COR-L47 (cell line): ENCODE measurements around the gene GLS.
"Not testable (repeated sequence)": the region's sequence is repeated elsewhere in the genome, so short reads cannot be mapped to it uniquely, and the experiment has no call there.

ENCODE experiments used
- DNase-seq: peaks from one replicate; lab custom pipeline; 2025; lab: John Stamatoyannopoulos, UW

The GLS gene

DNA sequence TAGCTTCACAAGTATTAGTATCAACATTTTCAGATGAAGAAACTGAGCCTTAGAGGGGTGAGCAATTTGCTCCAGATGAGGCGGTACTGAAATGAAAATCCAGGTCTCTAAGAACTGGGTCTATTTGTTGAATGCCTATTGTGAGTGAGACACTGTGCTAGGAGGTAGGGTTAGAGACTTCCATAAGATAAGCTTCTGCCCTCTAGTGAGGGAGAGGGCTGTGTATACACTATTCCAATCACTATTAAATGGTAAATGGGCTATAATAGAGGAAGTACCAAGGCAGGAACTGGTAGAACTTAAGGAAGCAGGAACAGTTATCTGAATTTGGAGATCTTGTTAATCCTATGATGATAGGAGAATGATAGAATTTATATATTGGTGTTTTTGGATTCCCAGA, 23.6 kb upstream of the GLS start:
- no peak for DNase-seq

DNA sequence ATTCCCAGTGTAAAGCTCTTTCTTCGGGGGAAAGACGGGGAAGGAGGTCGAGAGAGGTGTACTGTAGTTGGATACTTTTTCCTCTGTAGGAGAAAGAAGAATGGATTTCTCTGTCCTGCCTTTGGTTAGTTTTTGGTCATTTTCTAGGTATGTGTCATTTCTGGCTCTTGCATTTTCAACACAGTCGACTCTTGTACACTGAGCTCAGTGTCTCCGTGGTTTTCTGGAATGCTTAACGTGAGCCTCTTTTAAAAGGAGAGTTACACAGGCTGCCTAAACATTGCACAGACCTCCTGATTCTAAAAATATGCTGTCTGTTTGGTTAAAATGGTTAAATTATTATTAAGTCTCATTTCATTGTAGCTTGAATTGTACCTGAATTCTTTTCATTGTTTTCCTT, 21.8 kb upstream of the GLS start:
- no peak for DNase-seq

DNA sequence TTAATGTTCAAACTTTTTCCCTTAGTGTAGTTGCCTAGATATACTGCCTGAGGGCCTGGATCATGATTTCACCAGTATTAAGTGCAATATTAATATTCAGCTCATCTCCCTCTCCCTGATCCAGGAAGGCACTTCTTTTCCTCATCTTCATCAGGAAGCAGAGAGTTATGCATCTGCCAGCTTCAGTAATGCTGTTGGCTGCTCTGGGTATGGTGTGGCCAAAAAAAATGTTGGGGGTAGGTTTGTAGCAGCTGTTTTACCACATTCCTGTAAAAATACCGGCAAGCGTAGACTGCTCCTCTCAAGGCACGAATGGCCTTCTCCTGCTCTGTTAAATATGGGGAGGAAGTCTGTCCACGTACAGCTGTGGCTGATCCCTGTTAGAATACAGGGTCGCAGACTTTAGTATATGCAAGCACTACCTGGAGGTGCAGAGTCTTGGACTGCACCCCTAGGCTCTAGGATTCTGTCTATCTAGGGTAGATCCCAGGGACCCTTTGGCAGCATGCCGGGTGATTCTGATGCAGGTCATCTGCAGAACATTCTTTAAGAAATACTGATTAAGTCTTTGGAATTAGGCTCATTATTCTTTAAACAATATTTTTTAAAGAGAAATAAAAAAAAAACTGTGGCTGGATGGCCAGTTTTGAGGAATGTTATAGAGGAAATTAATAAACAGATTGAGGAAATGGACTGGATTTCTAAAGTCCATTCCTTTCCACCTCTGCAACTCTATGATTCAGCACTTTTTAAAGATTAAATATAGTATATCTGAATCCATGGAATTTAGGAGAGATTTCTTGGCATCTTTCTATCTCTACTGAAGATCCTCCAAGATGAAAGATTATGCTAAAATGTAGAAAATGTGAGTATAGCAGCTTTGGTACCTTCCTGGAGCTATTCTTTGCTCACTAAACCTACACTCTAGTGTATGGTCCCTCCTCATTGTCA, 21.0 kb upstream of the GLS start:
- no peak for DNase-seq

DNA sequence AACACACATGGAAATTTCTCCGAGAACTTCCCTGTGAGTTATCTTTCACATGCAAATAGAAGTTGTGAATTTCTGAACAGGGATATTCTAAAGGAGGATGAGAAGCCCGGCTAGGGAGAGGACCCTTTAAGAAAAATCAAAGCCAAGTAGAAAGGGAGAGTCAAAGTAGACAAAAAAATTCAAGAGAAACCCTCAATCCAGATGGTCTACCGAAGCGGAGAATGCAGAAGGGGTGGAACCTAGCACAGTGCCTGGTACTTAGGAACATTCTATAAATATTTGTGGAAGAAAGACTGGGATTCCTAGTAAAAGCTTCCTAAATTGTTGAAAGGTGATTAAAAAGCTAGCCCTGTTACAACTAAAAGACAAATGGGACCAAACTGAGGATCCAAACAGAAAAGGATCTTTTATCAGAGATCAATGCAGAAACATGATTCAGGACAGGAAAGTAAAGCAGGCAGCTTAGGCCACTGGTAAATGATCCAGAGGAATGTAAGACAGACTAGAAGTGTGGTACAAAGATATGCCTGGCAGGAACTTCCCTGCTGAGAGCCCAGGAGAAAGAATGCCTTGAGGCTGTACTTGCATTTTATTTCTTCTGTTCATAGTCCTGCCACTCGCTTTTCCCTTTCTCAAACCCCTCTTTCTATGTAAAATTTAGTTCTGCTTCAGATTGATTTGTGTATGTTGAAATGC, 19.5 kb upstream of the GLS start:
- DNase-seq = no peak

DNA sequence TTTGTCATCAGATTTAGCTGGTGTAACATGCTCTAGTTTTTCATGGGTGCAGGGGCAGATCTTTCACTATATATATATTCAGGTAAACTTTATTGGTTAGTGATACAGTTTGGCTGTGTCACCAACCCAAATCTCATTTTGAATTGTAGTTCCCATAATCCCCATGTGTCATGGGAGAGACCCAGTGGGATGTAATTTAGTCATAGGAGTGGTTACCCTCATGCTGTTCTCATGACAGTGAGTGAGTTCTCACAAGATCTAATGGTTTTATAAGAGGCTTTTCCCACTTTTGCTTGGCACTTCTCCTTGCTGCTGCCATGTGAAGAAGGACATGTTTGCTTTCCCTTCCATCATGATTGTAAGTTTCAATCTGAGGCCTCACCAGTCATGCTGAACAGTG, 18.5 kb upstream of the GLS start:
- DNase-seq = not testable (repeated sequence)

DNA sequence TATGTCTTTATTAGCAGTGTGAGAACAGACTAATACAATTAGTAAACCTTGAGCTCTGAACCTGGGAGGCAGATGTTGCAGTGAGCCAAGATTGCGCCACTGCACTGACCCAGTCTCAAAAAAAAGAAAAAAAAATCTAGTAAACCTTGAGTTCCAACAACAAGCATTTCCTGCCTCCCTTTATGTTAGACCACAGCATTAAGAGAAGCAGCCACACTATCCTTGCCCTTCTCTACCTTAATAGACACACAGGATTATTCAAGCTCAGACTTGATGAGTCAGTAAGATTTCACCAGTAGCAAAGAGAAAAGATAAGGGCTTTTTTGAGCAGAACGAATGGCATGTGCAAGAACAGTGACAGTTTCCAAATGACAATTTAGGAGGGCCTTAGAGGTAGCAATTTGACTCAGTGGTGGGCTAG, 18.0 kb upstream of the GLS start:
- no peak for DNase-seq

DNA sequence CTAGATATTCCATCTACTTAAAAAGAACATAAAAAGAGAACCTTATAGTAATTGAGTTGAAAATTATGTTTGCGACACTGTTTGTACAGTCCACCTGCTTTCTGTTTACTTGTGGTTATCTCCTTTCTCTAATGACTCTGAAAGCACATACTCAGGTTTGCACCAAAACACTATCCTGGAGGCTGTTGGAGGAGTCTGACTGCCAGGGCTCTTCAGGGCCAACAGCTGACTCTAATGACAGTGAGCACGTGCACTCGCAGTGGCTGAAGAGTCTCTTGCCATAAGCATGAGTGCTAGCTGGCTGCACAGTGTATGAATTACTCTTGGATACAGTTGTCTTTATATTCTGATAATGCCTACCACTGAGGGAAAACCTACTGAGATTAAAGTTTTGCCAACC, 16.7 kb upstream of the GLS start:
- DNase-seq = peak; percentile 76

DNA sequence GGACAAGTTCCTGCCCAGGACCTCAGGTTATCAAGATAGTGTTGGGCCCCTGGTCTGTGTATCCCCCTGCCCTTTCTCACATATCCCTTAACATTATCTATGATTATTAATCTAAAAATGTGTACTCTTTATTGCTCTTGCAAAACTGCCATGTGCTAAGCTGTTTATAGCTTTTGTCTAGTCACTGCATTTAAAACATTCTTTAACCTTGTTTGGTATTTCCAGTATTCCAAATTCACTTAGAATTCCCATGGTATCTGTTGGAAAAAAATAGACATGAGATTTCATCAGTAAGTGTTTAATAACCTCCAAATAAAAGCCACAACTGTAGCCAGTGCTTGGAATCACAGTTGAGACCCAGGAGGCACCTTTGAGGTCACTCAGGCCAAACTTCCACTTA, 16.2 kb upstream of the GLS start:
- no peak for DNase-seq

DNA sequence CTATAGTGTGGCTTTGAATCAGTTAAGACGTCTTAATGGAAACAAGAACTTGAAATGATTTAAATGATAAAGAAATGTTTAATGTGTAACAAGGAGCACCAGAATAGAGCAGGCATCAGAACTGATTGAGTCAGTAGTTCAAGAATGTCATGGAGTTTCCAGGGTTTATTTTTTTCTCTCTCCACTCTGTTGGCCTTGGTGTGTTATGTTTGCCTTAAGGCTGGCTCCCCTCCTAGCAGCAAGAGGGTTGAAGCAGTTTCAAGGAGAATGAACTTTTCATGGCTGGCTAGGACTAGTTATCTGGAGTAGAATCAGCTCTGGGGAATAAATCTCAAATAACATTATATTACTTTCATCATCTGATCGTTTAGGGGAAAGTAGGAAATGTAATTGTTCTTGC, 13.4 kb upstream of the GLS start:
- DNase-seq = no peak

DNA sequence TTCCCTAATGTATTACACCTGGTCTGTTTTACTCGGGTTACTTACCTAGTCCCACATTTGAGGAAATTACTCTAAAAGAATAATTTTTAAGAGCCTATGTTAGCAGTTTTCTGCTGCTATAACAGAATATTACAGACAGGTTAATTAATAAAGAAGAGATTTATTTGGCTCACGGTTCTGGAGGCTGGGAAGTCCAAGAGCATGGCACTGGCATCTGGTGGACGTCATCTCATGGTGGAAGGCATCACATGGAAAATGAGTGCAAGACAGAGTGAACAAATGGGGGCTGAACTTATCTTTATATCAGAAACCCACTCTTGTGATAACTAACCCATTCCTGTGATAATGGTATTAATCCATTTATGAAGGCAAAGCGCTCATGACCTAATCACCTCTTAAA, 12.8 kb upstream of the GLS start:
- no peak for DNase-seq

DNA sequence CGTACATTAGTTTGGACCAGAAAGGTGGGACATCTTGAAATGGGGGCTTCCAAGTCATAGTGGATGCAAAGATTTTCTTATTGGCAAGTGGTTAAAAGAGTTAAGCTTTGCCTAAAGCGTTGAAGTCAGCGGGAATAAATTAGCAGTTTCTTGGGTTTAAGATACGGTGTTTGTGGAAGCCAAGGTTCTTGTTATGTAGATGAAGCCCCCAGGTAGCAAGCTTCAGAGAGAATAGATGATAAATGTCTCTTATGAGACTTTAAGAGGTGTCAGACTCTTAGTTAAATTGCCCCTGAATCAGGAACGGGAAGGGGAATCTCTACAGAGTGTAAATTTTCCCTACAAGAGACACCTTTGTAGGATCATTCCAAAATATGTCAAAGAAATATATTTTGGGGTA, 10.9 kb upstream of the GLS start:
- no peak for DNase-seq

DNA sequence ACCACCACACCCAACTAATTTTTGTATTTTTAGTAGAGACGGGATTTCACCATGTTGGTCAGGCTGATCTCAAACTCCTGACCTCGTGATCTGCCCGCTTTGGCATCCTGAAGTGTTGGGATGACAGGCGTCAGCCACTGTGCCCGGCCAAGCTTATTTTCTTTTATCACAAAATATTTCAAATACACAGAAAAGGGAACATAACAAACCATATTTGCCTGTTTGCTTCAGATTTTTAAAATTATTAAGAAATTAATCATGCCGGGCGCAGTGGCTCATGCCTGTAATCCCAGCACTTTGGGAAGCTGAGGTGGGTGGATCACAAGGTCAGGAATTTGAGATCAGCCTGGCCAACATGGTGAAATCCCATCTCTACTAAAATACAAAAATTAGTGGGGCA, 7.2 kb upstream of the GLS start:
- not testable (repeated sequence) for DNase-seq

DNA sequence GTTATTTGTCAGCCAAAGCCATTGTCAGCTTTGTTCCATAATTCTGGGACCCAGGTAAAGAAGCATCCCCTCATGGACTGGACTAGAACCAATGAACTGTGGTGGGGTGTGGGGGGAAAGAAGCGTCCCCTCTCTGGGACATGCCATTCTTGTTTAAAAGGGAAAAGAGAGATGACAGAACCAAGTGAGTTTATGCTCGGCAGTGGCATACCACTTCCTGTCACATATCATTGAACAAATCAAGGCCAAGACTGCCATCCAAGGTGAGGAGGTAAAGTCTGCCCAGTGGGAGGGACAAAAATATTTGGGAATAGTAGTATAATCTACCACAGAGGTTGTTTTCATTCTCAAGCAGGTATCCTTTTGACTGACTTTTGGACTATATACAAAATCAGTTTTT, 4.7 kb upstream of the GLS start:
- DNase-seq = no peak

DNA sequence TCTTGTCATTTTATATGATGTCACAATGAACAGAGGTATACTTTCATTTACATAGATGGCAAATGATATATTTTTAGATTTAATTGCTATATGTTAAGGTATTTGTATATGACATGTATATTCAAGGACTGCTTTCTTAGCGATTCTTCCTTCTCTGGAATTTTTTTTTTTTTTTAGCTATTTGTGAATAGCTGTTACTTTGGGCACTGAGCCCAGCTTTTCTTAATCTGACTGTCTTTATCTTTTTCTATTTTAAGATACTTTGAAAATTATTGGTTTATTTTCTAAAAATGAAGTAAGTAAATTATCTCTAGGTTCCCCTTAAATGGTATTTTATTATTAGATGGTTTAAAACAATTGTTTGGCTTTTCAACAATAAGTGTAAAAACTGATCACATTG, 4.0 kb upstream of the GLS start:
- no peak for DNase-seq

DNA sequence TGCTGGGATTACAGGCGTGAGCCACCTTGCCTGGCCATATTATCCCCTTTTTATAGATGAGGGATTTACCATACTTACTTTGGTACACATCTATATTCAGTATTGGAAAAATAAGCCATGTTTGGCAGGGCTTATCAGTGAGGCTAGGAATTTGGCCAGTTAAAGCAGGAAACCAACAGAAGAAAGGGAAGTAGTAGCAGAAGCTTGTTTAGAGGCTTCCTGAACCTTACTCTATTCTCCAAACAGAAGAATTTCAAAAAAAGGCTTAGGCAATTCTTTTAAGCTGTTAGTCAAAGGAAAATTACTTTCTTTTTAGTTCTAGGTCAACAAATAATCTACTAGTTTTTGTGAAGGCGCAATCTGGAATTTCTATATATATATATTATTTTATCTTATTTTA, 3.2 kb upstream of the GLS start:
- no peak for DNase-seq

DNA sequence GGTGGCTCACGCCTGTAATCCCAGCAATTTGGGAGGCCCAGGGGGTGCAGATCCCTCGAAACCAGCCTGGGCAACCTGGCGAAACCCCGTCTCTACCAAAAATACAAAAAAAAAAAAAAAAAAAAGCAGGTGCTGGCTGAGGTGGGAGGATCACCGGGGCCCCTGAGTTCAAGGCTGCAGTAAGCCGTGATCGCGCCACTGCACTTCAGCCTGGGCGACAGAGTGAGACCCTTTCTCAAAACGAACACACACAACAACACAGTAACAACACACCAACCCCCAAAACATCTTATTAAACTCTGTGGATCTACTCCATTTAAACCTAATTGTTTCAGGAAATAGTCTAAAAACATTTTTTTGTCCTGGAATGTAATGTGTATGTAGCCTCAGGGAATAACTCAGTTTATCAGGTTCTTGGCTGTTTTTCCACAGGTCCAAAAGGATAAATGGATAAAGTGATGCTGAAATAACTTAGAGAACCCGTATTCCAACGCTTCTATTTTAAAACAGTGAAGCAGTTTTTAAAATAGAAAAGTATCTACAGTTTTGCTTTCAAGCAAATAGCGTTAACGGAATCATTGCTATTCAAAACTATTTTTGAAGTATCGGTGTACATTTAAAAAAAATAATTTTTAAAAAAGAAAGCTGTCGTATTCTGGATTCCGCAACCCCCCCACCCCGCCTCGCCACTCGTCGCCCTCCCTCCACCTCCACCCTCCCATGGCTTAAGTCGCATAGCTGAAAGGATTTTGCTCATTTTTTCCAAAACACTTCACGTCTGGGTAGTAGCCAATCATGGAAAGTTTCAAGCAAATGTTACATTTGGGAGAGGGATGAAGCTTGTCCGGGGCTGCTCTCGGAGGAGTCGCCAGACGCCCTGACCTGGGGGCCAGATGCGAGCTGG, 895 bp upstream of the GLS start:
- DNase-seq = no peak

DNA sequence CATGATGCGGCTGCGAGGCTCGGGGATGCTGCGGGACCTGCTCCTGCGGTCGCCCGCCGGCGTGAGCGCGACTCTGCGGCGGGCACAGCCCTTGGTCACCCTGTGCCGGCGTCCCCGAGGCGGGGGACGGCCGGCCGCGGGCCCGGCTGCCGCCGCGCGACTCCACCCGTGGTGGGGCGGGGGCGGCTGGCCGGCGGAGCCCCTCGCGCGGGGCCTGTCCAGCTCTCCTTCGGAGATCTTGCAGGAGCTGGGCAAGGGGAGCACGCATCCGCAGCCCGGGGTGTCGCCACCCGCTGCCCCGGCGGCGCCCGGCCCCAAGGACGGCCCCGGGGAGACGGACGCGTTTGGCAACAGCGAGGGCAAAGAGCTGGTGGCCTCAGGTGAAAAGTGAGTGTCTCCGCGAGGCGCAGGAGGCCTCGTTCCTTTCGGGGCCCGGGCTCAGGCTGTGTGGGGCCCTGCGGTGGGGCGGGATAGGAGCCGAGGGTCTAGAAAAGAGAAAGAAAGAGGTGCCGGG, 520 bp downstream of the GLS start:
- DNase-seq = no peak

DNA sequence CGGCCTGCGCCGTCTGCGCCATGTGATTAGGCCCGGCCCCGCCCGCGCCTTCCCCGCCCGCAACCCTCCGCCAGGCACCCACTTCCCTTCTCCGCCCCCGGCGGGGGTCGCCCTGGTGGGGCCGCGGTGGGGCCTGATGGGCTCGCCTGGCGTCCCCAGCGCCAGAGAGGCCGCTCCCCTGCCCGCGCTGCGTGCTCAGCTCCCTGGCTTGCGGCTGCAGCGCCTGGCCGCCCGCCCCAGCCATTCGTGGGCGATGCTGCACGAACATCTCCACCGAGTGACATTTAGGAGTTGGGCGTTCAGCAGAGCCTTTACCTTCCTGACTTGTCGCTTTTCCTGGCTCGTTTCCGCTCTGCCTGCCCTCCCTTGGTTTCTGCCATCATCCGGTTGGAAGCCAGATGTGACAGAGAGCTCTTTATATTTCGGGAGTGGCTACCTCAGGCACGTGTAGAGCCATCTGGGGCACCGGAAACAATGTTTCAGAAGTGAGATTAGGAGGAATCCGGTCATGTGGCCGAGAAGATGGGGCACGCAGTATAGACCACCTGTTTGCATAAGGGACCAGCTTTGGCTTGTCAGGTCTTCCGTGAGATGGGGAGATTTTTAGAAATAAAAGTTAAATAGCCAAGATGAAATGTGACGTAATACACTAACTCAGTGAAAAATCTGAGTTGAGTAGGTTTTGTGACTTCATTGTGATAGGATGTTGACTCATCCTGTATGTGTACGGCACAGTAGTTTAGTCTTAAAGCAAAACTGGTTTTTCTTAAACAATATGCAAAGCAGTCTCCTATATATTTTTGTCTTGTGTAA, 1.2 kb downstream of the GLS start:
- peak; percentile 75 for DNase-seq

DNA sequence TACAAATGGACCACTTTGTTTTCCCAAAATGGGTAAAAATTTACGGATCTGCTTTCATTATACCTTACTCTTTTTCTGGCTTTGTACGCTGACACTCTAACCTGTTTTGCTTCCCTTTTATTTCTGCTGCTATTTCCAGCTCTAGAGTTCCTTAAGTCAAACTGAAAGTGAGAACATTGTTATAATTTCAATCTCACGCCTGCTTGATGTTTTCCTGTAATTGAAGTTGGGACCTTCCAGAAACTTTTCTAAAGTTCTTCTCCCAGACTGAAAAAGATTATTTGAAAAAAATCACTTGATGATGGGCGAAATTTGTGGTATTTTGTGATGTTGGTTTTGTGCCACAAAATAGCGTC, 1.8 kb downstream of the GLS start:
- no peak for DNase-seq

DNA sequence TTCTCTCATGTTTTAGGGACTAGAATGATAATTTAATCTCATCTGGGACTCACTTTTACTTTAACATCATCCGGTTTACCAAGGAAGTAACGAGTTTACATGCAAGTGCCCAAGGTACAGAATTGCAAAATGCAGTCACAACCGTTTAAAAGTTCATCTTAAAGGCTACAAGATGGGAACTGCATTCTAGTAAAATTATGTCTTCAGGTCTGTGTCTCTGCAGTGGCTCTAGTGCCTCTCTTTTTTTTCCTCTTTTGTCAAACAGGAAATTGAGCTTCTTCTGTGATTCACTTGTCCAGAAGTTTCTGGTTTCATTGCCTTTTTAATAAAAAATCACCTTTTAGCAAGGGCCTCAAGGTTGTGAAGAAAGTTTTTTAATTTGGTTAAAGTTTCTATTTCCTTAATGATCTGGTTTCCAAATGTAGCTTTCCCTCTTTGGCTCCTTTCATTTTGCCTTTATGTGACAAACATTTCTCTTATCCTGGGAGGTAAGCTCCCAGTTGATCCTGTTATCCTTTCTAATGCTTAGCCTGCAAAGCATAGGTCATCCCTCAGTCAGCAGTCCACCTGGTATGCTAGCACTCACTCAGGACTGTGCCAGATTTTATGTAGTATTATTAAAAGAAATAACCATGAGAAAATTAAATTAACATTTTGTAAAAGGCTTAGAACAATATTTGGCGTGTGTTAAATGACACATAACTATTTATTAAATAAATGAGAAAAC, 2.4 kb downstream of the GLS start:
- DNase-seq = no peak

DNA sequence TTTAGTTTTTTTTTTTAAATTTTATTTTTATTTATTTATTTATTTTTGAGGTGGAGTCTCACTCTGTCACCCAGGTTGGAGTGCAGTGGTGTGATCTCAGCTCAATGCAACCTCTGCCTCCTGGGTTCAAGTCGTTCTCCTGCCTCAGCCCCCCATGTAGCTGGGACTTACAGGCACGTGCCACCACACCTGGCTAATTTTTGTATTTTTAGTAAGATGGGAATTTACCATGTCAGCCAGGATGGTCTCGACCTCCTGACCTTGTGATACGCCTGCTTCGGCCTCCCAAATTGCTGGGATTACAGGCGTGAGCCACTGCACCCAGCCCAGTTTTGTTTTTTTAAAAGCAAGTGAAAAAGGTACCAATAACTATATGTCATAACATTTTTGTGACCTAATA, 5.2 kb downstream of the GLS start:
- DNase-seq = not testable (repeated sequence)
